ENCODE data around the gene ARHGAP25.
A peak's percentile ranks its signal among the peaks of the same experiment; 100 is the strongest.

The ARHGAP25 gene

DNA sequence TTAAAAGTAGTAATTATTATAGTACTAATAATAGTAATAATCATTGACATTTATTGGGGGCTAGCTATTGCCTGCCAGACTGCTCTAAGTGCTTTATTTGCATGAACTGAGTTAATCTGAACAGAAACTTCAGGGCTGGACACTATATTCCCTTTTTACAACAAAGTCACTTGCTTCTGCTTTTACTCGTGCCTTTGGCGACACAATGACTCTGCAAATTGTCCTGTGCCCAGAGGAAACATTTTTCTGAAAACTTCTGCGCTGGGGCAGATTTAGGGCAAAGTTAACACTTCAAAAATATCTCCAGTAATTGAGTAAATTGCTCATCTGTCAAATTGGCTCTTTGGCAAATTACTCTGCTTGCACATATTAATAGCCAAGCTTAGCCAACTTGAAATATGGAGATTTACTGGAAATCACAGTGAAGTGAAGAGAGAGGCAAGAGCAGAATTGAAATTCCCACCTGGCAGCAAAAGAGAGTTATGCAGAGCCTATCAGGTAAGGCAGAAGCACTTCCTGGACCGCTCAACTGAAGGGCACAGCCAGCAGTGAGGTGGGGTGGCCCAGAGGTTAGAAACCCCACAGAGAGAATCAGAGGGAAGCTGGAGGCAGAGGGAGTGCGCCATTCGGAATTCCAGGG lies 100.2 kb downstream of the ARHGAP25 start:
- no peak for DNase-seq

- no peak for DNase-seq
Measured at GRCh38 chr2:68835621-68836020, 101.0 kb downstream of the ARHGAP25 start.

DNA sequence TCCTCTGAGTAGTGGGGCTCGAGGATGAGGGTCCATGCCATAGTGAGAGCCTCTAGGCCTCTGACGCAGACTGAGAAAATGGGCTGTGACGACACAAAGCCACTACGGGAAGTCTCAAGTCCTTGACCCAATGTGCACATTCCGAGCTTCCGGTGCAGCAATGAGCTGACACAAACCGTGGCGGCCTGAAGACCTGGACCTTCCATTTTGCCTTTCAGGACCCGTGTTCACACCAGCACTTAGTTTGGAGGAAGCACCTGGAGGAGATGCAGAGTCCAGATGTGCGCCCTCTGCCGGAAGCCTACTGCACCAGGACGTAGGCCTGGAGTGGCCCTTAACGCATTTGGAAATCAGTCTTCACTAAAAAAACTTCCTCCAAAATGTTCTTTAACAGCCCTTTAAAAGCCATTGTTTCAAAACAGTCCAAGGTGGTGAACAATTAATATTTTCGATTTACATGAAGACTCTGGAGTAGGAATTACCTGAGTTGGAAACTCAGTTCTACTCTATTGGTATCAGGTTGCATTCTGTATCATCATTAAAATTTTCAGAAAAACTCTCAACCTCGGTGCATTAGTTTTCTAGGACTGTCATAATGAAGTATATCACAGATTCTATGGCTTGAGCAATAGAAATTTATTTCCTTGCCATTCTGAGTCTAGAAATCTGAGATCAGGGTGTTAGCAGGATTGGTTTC lies 102.7 kb downstream of the ARHGAP25 start:
- DNase-seq, result peak; percentile 24

DNA sequence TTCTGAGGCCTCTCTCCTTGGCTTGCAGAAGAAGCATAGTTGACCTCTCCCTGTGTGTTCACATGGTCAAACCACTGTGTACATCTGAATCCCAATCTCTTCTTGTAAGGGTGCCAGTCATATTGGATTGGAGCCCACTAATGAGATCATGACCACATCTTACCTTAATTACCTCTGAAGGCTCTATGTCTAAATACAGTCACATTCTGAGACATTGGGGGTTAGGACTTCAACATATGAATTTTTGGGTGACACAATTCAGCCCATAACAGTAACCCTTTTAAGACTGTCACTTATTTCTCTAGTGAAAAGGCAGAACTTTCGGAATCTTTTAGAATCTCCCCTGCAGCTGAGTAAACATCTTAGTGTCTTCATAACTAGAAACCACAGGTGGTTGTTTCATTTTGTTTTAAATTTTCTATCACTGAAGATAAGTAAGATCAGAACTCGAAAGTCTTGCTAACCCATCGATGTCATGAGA lies 103.3 kb downstream of the ARHGAP25 start:
- DNase-seq, result peak; percentile 18

DNA sequence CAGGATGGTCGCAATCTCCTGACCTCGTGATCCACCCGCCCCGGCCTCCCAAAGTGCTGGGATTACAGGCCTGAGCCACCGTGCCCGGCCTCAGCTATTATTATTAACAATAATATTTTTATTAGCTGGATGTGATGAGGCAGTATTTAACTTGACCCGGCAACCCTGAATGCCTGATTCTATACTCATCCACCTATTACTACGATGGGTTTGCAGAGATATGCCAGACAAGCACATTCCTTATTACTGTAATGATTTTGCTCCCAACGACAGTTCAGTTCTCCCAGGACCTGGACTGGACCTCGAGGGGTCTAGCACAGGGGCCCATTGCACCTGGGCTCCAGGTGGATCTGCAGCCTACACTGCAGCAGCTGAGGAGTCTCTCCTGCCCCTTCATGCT lies 104.0 kb downstream of the ARHGAP25 start:
- DNase-seq, result no peak

- no peak for DNase-seq
Measured at GRCh38 chr2:68839260-68839833, 104.7 kb downstream of the ARHGAP25 start.

DNA sequence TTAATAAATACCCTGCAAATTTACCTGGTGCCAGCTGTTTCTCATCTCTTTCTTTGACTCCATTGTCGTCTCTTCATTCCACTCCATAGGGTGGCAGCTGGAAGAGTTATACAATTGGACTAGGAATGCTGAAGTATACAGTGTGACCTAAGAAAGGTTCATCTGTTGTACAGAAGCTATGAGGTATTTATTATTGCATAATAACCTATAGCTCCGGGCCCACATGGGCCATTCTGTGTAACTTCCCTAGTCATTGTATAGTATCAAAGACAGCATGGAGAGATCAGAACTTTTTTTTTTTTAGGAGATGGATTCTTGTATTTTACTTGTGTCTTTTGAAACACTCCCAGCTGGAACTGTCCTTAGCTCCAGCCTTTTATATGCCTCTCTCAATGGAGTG lies 110.4 kb downstream of the ARHGAP25 start:
- no peak for DNase-seq

DNA sequence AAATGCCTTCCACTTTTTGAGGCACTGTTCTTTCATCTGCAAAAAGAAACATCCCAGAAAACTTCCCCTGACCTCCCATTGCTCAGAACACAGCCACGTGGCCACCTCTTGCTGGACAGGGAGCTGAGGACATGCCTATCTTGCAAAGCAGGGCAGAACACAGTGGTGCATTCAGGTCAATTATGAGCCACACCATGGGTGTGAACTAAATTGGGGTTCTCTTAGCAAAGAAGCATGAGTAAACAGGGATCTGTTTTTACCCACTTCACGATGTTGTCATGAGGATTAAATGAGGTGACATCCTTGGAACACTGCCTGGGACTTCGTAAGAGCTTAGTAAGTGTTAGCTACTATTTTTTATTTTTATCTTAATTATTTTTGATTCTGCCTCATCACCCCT lies 111.5 kb downstream of the ARHGAP25 start:
- no peak for DNase-seq

DNA sequence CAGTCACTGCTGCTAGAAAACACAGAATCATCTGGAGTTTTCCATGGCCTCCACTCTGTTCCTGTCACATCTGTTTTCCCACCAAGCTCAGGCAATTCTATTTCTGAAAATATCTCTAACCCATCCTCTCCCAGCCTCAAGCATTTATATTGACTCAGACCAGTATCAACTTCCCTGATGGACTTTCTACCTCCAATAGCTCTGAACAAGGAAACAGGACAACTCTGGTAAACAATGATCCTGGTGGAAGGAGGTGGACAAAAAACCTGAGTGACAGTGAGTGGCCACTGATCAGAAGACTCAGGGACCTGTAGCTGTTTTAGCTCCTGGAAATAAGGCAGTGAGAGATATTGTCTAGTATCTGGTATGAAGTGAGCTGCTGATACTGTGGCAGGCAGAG lies 113.1 kb downstream of the ARHGAP25 start:
- no peak for DNase-seq

- DNase-seq, result no peak
Measured at GRCh38 chr2:68849579-68850030, 115.0 kb downstream of the ARHGAP25 start.

GRCh38 chr2:68850524-68850923 lies 115.9 kb downstream of the ARHGAP25 start:
- DNase-seq, result no peak

- DNase-seq, result no peak
Measured at GRCh38 chr2:68853035-68853434, 118.4 kb downstream of the ARHGAP25 start.

DNA sequence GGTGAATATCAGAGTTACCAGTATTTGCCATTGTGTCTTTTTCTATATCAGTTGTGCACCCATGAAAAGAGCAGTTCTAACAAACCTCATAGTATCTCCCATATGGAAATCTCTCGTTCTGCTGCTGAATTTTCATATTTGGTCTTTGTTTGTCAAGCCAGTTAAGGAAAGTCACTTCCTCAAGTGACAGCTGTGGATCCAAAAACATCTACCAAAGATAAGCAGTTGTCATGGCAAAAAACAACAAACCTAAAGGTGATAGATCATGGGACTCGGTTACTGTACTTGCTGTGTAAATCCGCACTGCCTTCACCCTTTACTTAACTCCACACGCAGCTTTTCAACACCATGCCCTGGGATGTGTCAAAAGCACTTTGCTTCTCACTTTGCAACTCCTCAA lies 119.3 kb downstream of the ARHGAP25 start:
- no peak for DNase-seq

- no peak for DNase-seq
Measured at GRCh38 chr2:68854476-68854875, 119.9 kb downstream of the ARHGAP25 start.

DNA sequence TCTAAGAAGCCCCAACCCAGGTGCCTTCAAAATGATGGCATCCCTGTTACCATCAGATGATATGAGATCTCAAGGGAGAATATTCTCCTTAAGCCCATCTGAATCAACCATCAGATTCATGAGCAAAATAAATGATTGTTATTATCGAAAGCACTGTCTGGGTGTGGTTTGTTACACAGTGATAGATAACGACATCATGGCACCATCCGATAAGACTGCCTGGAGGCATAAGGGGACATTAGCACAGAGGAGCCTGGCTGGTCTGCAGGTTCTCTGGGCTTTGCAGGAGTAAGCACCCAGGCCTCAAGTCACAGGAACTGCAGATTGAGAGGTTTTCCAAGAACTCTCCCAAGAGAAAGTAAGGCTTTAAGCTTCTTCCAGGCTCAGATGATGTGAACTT lies 120.9 kb downstream of the ARHGAP25 start:
- DNase-seq, result no peak

- DNase-seq, result no peak
Measured at GRCh38 chr2:68857202-68857845, 122.7 kb downstream of the ARHGAP25 start.

- DNase-seq, result no peak
Measured at GRCh38 chr2:68857855-68858456, 123.3 kb downstream of the ARHGAP25 start.

DNA sequence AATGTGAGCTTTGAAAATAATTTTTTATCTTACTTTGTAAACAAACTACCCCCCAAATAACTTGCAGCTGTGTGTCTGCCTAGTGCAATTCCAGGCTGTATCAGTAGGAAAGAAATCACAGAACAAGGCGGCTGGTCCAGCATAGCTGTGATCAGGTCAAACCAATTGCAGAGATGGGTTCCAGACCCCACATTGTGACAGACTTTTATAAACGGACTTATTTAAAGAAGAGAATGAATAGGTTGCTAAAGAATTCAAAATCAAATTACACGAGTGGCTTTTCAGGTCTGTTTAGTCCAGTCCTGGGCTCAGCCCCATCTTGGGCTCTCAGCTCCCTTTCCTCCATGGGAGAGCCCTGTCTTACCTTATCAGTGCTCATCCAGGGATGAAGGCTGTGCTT lies 125.5 kb downstream of the ARHGAP25 start:
- DNase-seq, result no peak

- no peak for DNase-seq
Measured at GRCh38 chr2:68861330-68861729, 126.7 kb downstream of the ARHGAP25 start.

DNA sequence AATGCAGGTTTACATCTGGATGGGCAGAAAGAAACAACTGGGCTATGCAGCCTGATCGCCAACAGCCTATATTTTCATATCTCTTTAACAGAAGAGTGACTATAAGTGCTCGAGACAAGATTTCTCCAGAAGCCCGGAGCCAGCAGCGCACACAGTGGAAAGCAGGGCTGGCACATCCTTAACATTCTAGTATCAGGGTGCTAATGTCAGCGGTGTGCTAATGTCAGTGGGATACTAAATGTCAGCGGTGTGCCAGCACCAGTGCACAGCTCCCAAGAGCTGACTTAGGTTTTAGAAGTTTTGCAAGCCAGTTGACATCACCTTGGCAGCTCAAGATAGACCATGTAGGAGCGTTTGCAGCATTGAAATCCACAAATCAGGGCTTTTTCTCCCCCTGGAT lies 128.3 kb downstream of the ARHGAP25 start:
- DNase-seq, result no peak

GRCh38 chr2:68863996-68864395 lies 129.4 kb downstream of the ARHGAP25 start:
- DNase-seq, result no peak

DNA sequence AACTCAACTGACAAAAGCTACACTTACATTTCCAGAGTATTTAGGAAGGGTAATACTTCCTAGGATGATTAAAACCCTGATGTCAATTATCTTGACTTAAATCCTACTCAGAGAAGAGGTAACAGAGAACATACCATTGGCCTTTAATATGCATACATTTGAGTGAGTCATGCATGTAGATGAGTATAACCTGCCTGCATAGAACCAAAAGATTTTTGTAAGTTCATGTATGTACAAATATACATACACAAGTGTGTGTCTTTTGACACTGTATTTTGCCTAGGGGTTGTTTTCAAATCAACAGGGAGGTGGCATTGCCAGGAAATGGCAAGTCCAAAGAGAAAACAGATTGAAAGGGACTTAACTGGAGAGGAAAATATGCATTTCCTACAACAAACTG lies 130.5 kb downstream of the ARHGAP25 start:
- DNase-seq, result no peak

DNA sequence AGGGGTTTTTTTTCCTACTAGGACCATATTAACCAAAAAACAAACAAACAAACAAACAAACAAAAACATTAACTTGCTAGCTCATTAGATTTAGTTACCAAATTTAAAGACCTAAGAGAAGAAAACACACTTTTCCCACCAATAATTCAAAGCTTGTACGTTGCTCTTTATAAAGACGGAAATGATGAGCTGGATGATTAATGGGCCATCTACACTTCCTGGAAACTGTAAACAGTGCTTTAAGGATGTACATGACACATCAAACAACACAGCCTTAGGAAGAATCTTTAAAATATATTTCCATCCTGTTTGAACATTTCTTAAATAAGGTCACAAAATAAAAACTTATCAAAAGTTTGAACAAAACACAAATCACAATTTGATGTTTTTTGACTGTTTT lies 135.6 kb downstream of the ARHGAP25 start:
- DNase-seq, result no peak
